ENCODE data around the gene APAF1. TPM values are rescaled to one million over a fixed set of nuclear protein-coding genes. Genes with fewer than 3 reads are reported as not detected.
A peak's percentile ranks its signal among the peaks of the same experiment; 100 is the strongest.

The APAF1 gene
- total and polyA plus RNA-seq, 10 of the 15 experiments (the other 5 are each of a cell fraction or from before 2014, with no cell fraction given), result 4.2 to 19.1 (median 14.2) TPM

DNA sequence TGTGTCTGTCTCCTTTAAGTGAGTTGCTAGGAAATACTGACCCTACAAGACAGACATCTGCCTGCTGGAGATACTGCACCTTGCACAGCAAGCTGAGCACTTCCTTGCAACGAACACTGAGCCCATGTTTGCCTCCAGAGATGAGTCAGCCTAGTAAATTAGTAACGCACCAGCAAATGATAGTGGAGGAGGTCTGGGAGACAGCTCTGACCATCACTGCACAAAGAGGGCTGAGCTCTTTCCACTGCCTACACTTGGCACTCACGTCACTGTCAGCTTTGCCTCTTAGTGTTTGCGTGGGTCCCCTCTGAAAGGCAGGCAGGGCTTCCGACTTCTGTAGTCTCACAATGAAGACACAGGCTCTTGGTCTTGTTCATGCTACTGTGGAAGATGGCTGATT, 109.0 kb downstream of the APAF1 start (continued):
- TF ChIP-seq, protein P1, sequence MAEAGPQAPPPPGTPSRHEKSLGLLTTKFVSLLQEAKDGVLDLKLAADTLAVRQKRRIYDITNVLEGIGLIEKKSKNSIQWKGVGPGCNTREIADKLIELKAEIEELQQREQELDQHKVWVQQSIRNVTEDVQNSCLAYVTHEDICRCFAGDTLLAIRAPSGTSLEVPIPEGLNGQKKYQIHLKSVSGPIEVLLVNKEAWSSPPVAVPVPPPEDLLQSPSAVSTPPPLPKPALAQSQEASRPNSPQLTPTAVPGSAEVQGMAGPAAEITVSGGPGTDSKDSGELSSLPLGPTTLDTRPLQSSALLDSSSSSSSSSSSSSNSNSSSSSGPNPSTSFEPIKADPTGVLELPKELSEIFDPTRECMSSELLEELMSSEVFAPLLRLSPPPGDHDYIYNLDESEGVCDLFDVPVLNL (IDR thresholded peaks at IDR 0.05; ENCODE audit: low read depth, low read length), result no peak
- TF ChIP-seq POLR2AphosphoS2 (IDR thresholded peaks at IDR 0.05; ENCODE audit: low read depth, low read length) (no peak), JUNB (IDR thresholded peaks at IDR 0.05) (peak; percentile 48), SUZ12 (IDR thresholded peaks at IDR 0.05; ENCODE audit: unreplicated experiment) (no peak), SIX5 (IDR thresholded peaks at IDR 0.05; ENCODE audit: low read depth, low read length, severe bottlenecking) (no peak), SMARCA5 (IDR thresholded peaks at IDR 0.05) (no peak), CHD2 (IDR thresholded peaks at IDR 0.05; ENCODE audit: borderline replicate concordance, low read depth, low read length) (no peak), TARDBP (IDR thresholded peaks at IDR 0.05; ENCODE audit: borderline replicate concordance) (no peak), CREM (IDR thresholded peaks at IDR 0.05; ENCODE audit: low read depth) (0 out of 2 replicates have a peak, but pooled peaks have one; percentile 14), EP300 (IDR thresholded peaks at IDR 0.05; ENCODE audit: borderline replicate concordance in 1 of 2, control insufficient read depth in 1 of 2, low read depth in 2 of 2, low read length in 2 of 2) (peak; percentile 68 to 69; a peak in 3 of 4 replicates), RUNX3 (IDR thresholded peaks at IDR 0.05; ENCODE audit: low read length) (0 out of 2 replicates have a peak, but pooled peaks have one; percentile 7), EGR1 (IDR thresholded peaks at IDR 0.05; ENCODE audit: borderline replicate concordance in 1 of 2, low read depth in 2 of 2, low read length in 2 of 2) (no peak), KLF5 (IDR thresholded peaks at IDR 0.05; ENCODE audit: partially characterized antibody) (peak; percentile 40), CBX3 (IDR thresholded peaks at IDR 0.05; ENCODE audit: borderline replicate concordance, low read depth) (no peak), SREBF2 (IDR thresholded peaks at IDR 0.05; ENCODE audit: low read length) (no peak)
- TF ChIP-seq, protein P2, sequence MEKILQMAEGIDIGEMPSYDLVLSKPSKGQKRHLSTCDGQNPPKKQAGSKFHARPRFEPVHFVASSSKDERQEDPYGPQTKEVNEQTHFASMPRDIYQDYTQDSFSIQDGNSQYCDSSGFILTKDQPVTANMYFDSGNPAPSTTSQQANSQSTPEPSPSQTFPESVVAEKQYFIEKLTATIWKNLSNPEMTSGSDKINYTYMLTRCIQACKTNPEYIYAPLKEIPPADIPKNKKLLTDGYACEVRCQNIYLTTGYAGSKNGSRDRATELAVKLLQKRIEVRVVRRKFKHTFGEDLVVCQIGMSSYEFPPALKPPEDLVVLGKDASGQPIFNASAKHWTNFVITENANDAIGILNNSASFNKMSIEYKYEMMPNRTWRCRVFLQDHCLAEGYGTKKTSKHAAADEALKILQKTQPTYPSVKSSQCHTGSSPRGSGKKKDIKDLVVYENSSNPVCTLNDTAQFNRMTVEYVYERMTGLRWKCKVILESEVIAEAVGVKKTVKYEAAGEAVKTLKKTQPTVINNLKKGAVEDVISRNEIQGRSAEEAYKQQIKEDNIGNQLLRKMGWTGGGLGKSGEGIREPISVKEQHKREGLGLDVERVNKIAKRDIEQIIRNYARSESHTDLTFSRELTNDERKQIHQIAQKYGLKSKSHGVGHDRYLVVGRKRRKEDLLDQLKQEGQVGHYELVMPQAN (conservative IDR thresholded peaks at IDR 0.05), result no peak
- TF ChIP-seq, protein P3, sequence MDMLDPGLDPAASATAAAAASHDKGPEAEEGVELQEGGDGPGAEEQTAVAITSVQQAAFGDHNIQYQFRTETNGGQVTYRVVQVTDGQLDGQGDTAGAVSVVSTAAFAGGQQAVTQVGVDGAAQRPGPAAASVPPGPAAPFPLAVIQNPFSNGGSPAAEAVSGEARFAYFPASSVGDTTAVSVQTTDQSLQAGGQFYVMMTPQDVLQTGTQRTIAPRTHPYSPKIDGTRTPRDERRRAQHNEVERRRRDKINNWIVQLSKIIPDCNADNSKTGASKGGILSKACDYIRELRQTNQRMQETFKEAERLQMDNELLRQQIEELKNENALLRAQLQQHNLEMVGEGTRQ (IDR thresholded peaks at IDR 0.05; ENCODE audit: borderline replicate concordance, low read depth, low read length), result no peak
- TF ChIP-seq, protein P4, sequence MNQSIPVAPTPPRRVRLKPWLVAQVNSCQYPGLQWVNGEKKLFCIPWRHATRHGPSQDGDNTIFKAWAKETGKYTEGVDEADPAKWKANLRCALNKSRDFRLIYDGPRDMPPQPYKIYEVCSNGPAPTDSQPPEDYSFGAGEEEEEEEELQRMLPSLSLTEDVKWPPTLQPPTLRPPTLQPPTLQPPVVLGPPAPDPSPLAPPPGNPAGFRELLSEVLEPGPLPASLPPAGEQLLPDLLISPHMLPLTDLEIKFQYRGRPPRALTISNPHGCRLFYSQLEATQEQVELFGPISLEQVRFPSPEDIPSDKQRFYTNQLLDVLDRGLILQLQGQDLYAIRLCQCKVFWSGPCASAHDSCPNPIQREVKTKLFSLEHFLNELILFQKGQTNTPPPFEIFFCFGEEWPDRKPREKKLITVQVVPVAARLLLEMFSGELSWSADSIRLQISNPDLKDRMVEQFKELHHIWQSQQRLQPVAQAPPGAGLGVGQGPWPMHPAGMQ (IDR thresholded peaks at IDR 0.05; ENCODE audit: borderline replicate concordance), result no peak
- TF ChIP-seq, protein P5, sequence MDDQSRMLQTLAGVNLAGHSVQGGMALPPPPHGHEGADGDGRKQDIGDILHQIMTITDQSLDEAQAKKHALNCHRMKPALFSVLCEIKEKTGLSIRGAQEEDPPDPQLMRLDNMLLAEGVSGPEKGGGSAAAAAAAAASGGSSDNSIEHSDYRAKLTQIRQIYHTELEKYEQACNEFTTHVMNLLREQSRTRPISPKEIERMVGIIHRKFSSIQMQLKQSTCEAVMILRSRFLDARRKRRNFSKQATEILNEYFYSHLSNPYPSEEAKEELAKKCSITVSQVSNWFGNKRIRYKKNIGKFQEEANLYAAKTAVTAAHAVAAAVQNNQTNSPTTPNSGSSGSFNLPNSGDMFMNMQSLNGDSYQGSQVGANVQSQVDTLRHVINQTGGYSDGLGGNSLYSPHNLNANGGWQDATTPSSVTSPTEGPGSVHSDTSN (IDR thresholded peaks at IDR 0.05; ENCODE audit: insufficient replicate concordance, low read depth, low read length), result peak; percentile 49
- TF ChIP-seq, protein P6, sequence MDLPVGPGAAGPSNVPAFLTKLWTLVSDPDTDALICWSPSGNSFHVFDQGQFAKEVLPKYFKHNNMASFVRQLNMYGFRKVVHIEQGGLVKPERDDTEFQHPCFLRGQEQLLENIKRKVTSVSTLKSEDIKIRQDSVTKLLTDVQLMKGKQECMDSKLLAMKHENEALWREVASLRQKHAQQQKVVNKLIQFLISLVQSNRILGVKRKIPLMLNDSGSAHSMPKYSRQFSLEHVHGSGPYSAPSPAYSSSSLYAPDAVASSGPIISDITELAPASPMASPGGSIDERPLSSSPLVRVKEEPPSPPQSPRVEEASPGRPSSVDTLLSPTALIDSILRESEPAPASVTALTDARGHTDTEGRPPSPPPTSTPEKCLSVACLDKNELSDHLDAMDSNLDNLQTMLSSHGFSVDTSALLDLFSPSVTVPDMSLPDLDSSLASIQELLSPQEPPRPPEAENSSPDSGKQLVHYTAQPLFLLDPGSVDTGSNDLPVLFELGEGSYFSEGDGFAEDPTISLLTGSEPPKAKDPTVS (IDR thresholded peaks at IDR 0.05; ENCODE audit: low read depth, low read length), result no peak
- TF ChIP-seq, protein P7, sequence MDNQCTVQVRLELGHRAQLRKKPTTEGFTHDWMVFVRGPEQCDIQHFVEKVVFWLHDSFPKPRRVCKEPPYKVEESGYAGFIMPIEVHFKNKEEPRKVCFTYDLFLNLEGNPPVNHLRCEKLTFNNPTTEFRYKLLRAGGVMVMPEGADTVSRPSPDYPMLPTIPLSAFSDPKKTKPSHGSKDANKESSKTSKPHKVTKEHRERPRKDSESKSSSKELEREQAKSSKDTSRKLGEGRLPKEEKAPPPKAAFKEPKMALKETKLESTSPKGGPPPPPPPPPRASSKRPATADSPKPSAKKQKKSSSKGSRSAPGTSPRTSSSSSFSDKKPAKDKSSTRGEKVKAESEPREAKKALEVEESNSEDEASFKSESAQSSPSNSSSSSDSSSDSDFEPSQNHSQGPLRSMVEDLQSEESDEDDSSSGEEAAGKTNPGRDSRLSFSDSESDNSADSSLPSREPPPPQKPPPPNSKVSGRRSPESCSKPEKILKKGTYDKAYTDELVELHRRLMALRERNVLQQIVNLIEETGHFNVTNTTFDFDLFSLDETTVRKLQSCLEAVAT (IDR thresholded peaks at IDR 0.05), result no peak; the same call in none of the 2 replicates
